ENCODE data around the gene AGPS. TPM values are rescaled to one million over a fixed set of nuclear protein-coding genes. Genes with fewer than 3 reads are reported as not detected.
"Not testable (repeated sequence)": the region's sequence is repeated elsewhere in the genome, so short reads cannot be mapped to it uniquely, and the experiment has no call there.

AGPS gene
- total RNA-seq, 4 donors from 2014 or later = 23.1 to 38.8 (median 24.7) TPM

- Histone ChIP-seq H3K9me3 (no peaks in the 10 kb centered on the region), H3K4me1 (peaks cover 4% of the 10 kb centered on the region in 2 donors), H3K27me3 (no peaks in the 10 kb centered on the region), H3K4me3 (replicated peaks in 1 of 3) (no peak overlapping the region), H3K27ac (no peak overlapping the region), H3K36me3 (no peaks in the 10 kb centered on the region)
- 80 to 81% methylated on average over 3 of the region's 3 CpGs for WGBS, 2 donors
- no peak for TF ChIP-seq POLR2A (IDR thresholded peaks at IDR 0.05)
- TF ChIP-seq CTCF (IDR thresholded peaks at IDR 0.05) = no peak
- DNase-seq = no peak
- intact Hi-C loops (cut with DNase I) = loop anchor here (10.0 kb wide), 1 partner anchor 59 kb away; no protein-coding TSS in a partner anchor
These were observed 11.7 kb downstream of the AGPS start for GRCh38 chr2:177404243-177404642.

GRCh38 chr2:177405029-177405692 is 12.6 kb downstream of the AGPS start:
- TF ChIP-seq CTCF (IDR thresholded peaks at IDR 0.05) (no peak), POLR2A (IDR thresholded peaks at IDR 0.05) (no peak)
- Histone ChIP-seq H3K9me3 (no peaks in the 10 kb centered on the region), H3K27ac (no peak overlapping the region), H3K27me3 (no peaks in the 10 kb centered on the region), H3K4me1 (peaks cover 4% of the 10 kb centered on the region in 2 donors), H3K36me3 (no peaks in the 10 kb centered on the region), H3K4me3 (replicated peaks in 1 of 3) (no peak overlapping the region)
- 92 to 93% methylated on average over 2 of the region's 2 CpGs for WGBS, 2 donors
- intact Hi-C loops (cut with DNase I) = loop anchor here (10.0 kb wide), 1 partner anchor 60 kb away; no protein-coding TSS in a partner anchor
- DNase-seq = no peak

- Histone ChIP-seq H3K27me3 (no peaks in the 10 kb centered on the region), H3K27ac (no peak overlapping the region), H3K36me3 (no peaks in the 10 kb centered on the region), H3K4me3 (replicated peaks in 1 of 3) (no peak overlapping the region), H3K4me1 (no peaks in the 10 kb centered on the region), H3K9me3 (no peaks in the 10 kb centered on the region)
- no peak for TF ChIP-seq CTCF (IDR thresholded peaks at IDR 0.05)
- no peak for TF ChIP-seq POLR2A (IDR thresholded peaks at IDR 0.05)
- WGBS, 2 donors = 96 to 98% methylated on average over 1 of the region's 1 CpG
- intact Hi-C loops (cut with DNase I) = loop anchor here (10.0 kb wide), 1 partner anchor 61 kb away; no protein-coding TSS in a partner anchor
- no peak for DNase-seq
These were observed 13.6 kb downstream of the AGPS start for GRCh38 chr2:177406182-177406581.

- Histone ChIP-seq H3K4me1 (no peaks in the 10 kb centered on the region), H3K27ac (no peak overlapping the region), H3K36me3 (no peaks in the 10 kb centered on the region), H3K9me3 (no peaks in the 10 kb centered on the region), H3K27me3 (no peaks in the 10 kb centered on the region), H3K4me3 (replicated peaks in 1 of 3) (no peak overlapping the region)
- no peak for DNase-seq
- intact Hi-C loops (cut with DNase I) = loop anchor here (10.0 kb wide), 1 partner anchor 62 kb away; no protein-coding TSS in a partner anchor
- WGBS, 2 donors = 93 to 95% methylated on average over 2 of the region's 2 CpGs
- no peak for TF ChIP-seq POLR2A (IDR thresholded peaks at IDR 0.05)
- no peak for TF ChIP-seq CTCF (IDR thresholded peaks at IDR 0.05)
These were observed 14.5 kb downstream of the AGPS start for GRCh38 chr2:177407031-177407430.

- 93 to 97% methylated on average over 6 to 8 of the region's 8 CpGs for WGBS, 2 donors
- intact Hi-C loops (cut with DNase I); DNase-seq: not testable (repeated sequence)
These were observed 18.1 kb downstream of the AGPS start for GRCh38 chr2:177410629-177411028.

More at GRCh38 chr2:177410629-177411028, 18.1 kb downstream of the AGPS start:
- H3K36me3 ChIP-seq; H3K4me1 ChIP-seq; H3K9me3 ChIP-seq; H3K4me3 ChIP-seq (replicated peaks in 1 of 3); H3K27me3 ChIP-seq; H3K27ac ChIP-seq: not testable (repeated sequence)
